ENCODE measurements around the gene SHMT2. TPM values are rescaled to one million over a fixed set of nuclear protein-coding genes. Genes with fewer than 3 reads are reported as not detected.

Gene SHMT2
- total and polyA plus RNA-seq, 9 of the 15 experiments (the other 6 are each of a cell fraction or from before 2014, with no cell fraction given), result 46.1 to 319 (median 115) TPM

DNA sequence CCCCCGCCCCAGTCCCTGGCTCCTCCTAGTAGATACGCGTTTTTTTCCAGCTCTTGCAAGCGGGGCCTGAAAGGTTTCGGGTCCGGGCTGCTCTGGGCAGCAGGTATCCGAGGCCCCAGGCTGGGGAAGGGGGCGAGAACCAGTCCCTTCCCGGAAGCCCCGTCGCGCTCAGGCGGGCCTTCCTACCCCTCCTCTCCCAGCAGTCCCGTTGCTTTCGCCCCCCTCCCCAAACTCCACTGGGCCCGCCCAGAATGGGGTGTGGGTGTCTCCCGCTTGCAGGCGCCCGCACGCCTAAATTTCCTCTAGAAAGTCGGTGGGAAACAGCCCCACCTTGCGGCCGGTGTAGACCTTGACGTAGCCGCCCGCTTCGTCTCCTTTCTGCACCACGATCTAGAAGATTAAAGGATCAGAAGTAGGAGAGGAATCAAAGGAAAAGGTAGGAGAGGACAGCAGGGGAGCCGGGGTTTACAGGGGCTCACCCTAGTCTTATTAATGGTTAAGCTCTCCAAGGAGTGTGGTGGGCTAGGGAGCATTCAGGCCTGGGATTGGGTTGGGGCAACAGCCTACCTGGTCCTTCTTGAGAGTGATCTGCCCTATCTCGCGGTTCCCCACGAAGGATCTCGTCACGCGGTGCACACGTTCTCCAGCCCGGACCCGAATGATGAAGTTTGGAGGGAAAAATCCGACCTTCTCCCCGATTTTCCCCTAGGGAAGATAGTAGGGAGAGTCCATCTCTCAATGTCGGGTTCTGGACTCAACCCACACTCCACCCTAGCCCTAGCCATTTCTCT, 14.2 kb downstream of the SHMT2 start (continued):
- TF ChIP-seq, protein P1, sequence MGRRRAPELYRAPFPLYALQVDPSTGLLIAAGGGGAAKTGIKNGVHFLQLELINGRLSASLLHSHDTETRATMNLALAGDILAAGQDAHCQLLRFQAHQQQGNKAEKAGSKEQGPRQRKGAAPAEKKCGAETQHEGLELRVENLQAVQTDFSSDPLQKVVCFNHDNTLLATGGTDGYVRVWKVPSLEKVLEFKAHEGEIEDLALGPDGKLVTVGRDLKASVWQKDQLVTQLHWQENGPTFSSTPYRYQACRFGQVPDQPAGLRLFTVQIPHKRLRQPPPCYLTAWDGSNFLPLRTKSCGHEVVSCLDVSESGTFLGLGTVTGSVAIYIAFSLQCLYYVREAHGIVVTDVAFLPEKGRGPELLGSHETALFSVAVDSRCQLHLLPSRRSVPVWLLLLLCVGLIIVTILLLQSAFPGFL (CRISPR knock-in tag; IDR thresholded peaks at IDR 0.05), result no peak
- no peak for TF ChIP-seq PHF21A (IDR thresholded peaks at IDR 0.05; ENCODE audit: borderline replicate concordance, low read depth)
- 0 out of 2 replicates have a peak, but pooled peaks have one; percentile 22 for TF ChIP-seq L3MBTL2 (IDR thresholded peaks at IDR 0.05)
- TF ChIP-seq, protein P2, sequence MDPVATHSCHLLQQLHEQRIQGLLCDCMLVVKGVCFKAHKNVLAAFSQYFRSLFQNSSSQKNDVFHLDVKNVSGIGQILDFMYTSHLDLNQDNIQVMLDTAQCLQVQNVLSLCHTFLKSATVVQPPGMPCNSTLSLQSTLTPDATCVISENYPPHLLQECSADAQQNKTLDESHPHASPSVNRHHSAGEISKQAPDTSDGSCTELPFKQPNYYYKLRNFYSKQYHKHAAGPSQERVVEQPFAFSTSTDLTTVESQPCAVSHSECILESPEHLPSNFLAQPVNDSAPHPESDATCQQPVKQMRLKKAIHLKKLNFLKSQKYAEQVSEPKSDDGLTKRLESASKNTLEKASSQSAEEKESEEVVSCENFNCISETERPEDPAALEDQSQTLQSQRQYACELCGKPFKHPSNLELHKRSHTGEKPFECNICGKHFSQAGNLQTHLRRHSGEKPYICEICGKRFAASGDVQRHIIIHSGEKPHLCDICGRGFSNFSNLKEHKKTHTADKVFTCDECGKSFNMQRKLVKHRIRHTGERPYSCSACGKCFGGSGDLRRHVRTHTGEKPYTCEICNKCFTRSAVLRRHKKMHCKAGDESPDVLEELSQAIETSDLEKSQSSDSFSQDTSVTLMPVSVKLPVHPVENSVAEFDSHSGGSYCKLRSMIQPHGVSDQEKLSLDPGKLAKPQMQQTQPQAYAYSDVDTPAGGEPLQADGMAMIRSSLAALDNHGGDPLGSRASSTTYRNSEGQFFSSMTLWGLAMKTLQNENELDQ (CRISPR knock-in tag; IDR thresholded peaks at IDR 0.05; ENCODE audit: borderline replicate concordance), result no peak
- no peak for TF ChIP-seq NFATC3 (IDR thresholded peaks at IDR 0.05)
- no peak for TF ChIP-seq POLR2B (IDR thresholded peaks at IDR 0.05; ENCODE audit: low read depth, partially characterized antibody)
- no peak for TF ChIP-seq GTF2E2 (tag; IDR thresholded peaks at IDR 0.05)
- no peak for TF ChIP-seq KAT8 (IDR thresholded peaks at IDR 0.05; ENCODE audit: low read depth)
- TF ChIP-seq STAT5A (IDR thresholded peaks at IDR 0.05; ENCODE audit: borderline replicate concordance, low read length), result no peak
- no peak for TF ChIP-seq KLF10 (CRISPR knock-in tag; IDR thresholded peaks at IDR 0.05)
- TF ChIP-seq, protein P3, sequence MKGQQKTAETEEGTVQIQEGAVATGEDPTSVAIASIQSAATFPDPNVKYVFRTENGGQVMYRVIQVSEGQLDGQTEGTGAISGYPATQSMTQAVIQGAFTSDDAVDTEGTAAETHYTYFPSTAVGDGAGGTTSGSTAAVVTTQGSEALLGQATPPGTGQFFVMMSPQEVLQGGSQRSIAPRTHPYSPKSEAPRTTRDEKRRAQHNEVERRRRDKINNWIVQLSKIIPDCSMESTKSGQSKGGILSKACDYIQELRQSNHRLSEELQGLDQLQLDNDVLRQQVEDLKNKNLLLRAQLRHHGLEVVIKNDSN (CRISPR knock-in tag; IDR thresholded peaks at IDR 0.05), result no peak
- peak; percentile 89 for TF ChIP-seq CREM (IDR thresholded peaks at IDR 0.05; ENCODE audit: low read depth)
- no peak for TF ChIP-seq MCM7 (IDR thresholded peaks at IDR 0.05)
- TF ChIP-seq, protein P4, sequence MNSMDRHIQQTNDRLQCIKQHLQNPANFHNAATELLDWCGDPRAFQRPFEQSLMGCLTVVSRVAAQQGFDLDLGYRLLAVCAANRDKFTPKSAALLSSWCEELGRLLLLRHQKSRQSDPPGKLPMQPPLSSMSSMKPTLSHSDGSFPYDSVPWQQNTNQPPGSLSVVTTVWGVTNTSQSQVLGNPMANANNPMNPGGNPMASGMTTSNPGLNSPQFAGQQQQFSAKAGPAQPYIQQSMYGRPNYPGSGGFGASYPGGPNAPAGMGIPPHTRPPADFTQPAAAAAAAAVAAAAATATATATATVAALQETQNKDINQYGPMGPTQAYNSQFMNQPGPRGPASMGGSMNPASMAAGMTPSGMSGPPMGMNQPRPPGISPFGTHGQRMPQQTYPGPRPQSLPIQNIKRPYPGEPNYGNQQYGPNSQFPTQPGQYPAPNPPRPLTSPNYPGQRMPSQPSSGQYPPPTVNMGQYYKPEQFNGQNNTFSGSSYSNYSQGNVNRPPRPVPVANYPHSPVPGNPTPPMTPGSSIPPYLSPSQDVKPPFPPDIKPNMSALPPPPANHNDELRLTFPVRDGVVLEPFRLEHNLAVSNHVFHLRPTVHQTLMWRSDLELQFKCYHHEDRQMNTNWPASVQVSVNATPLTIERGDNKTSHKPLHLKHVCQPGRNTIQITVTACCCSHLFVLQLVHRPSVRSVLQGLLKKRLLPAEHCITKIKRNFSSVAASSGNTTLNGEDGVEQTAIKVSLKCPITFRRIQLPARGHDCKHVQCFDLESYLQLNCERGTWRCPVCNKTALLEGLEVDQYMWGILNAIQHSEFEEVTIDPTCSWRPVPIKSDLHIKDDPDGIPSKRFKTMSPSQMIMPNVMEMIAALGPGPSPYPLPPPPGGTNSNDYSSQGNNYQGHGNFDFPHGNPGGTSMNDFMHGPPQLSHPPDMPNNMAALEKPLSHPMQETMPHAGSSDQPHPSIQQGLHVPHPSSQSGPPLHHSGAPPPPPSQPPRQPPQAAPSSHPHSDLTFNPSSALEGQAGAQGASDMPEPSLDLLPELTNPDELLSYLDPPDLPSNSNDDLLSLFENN (IDR thresholded peaks at IDR 0.05; ENCODE audit: low read depth in 2 of 2, low read length in 2 of 2), result no peak
- no peak for TF ChIP-seq OTX1 (CRISPR knock-in tag; IDR thresholded peaks at IDR 0.05)
- TF ChIP-seq ZNF436 (CRISPR knock-in tag; IDR thresholded peaks at IDR 0.05), result no peak
- no peak for TF ChIP-seq RBM17 (IDR thresholded peaks at IDR 0.05; ENCODE audit: borderline replicate concordance, low read depth, low read length)
- TF ChIP-seq ZNF354B (CRISPR knock-in tag; IDR thresholded peaks at IDR 0.05), result no peak

Measured in K562 (cell line).